ENCODE measurements around the gene CD200R1L. TPM values are rescaled to one million over a fixed set of nuclear protein-coding genes. Genes with fewer than 3 reads are reported as not detected.

The CD200R1L gene
- total RNA-seq, 1 experiment from 2014 or later, result not detected

GRCh38 chr3:112865757-112866156, 19.1 kb upstream of the CD200R1L start (continued):
- TF ChIP-seq, protein P1, sequence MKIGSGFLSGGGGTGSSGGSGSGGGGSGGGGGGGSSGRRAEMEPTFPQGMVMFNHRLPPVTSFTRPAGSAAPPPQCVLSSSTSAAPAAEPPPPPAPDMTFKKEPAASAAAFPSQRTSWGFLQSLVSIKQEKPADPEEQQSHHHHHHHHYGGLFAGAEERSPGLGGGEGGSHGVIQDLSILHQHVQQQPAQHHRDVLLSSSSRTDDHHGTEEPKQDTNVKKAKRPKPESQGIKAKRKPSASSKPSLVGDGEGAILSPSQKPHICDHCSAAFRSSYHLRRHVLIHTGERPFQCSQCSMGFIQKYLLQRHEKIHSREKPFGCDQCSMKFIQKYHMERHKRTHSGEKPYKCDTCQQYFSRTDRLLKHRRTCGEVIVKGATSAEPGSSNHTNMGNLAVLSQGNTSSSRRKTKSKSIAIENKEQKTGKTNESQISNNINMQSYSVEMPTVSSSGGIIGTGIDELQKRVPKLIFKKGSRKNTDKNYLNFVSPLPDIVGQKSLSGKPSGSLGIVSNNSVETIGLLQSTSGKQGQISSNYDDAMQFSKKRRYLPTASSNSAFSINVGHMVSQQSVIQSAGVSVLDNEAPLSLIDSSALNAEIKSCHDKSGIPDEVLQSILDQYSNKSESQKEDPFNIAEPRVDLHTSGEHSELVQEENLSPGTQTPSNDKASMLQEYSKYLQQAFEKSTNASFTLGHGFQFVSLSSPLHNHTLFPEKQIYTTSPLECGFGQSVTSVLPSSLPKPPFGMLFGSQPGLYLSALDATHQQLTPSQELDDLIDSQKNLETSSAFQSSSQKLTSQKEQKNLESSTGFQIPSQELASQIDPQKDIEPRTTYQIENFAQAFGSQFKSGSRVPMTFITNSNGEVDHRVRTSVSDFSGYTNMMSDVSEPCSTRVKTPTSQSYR (CRISPR knock-in tag; IDR thresholded peaks at IDR 0.05), result no peak
- TF ChIP-seq, protein P2, sequence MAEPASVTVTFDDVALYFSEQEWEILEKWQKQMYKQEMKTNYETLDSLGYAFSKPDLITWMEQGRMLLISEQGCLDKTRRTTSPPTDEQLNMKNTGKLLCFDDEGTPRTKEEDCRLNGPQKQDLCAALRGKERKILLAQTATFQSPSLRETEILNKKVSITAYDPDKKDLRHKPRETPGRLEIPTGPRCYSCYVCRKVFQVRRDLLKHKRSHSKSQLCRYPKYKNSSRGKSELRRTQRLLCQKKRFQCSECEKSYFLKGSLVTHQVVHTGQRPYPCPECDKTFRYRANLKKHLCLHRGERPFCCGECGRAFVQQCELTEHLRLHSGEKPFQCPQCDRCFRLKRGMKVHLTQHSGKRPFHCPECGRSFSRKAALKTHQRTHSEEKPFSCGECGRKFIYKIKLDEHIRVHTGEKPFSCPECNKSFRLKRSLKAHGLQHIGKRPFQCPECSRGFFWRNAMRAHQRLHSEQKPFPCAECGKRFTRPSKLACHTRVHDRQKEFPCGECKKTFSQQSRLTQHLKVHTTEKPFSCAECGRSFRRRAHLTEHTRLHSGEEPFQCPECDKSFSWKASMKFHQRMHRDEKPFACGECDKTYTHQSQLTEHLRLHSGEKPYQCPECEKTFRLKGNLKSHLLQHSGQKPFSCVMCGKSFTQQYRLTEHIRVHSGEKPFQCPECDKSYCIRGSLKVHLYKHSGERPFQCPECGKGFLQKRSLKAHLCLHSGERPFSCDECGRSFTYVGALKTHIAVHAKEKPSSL (CRISPR knock-in tag; conservative IDR thresholded peaks at IDR 0.05), result no peak

- H3K4me1 Mint-ChIP-seq, result no peaks in the 10 kb centered on the region
- H3K9me3 Mint-ChIP-seq, result peaks cover 43% of the 10 kb centered on the region
- ChIA-PET POLR2A (no interaction called here), CTCF (no interaction called here)
- DNase-seq (ENCODE audit: low spot score) (no peak), ATAC-seq (no peak)
- H3K4me3 Mint-ChIP-seq, result no peak overlapping the region
- peaks cover 21% of the 10 kb centered on the region for H3K36me3 Mint-ChIP-seq
- 0 out of 2 replicates have a peak, but pooled peaks cover 2% of the 10 kb centered on the region for H3K27me3 Mint-ChIP-seq (ENCODE audit: low read depth)
- H3K27ac Mint-ChIP-seq, result no peak overlapping the region
- TF ChIP-seq ZBTB21 (CRISPR knock-in tag; IDR thresholded peaks at IDR 0.05; ENCODE audit: borderline replicate concordance), result no peak
- TF ChIP-seq, protein P3, sequence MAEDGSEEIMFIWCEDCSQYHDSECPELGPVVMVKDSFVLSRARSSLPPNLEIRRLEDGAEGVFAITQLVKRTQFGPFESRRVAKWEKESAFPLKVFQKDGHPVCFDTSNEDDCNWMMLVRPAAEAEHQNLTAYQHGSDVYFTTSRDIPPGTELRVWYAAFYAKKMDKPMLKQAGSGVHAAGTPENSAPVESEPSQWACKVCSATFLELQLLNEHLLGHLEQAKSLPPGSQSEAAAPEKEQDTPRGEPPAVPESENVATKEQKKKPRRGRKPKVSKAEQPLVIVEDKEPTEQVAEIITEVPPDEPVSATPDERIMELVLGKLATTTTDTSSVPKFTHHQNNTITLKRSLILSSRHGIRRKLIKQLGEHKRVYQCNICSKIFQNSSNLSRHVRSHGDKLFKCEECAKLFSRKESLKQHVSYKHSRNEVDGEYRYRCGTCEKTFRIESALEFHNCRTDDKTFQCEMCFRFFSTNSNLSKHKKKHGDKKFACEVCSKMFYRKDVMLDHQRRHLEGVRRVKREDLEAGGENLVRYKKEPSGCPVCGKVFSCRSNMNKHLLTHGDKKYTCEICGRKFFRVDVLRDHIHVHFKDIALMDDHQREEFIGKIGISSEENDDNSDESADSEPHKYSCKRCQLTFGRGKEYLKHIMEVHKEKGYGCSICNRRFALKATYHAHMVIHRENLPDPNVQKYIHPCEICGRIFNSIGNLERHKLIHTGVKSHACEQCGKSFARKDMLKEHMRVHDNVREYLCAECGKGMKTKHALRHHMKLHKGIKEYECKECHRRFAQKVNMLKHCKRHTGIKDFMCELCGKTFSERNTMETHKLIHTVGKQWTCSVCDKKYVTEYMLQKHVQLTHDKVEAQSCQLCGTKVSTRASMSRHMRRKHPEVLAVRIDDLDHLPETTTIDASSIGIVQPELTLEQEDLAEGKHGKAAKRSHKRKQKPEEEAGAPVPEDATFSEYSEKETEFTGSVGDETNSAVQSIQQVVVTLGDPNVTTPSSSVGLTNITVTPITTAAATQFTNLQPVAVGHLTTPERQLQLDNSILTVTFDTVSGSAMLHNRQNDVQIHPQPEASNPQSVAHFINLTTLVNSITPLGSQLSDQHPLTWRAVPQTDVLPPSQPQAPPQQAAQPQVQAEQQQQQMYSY (CRISPR knock-in tag; IDR thresholded peaks at IDR 0.05), result no peak
- TF ChIP-seq ZNF396 (CRISPR knock-in tag; IDR thresholded peaks at IDR 0.05; ENCODE audit: borderline replicate concordance), result no peak
- TF ChIP-seq USF2 (CRISPR knock-in tag; IDR thresholded peaks at IDR 0.05), result no peak
- TF ChIP-seq CTCF (IDR thresholded peaks at IDR 0.05), result no peak
- TF ChIP-seq ESRRA (CRISPR knock-in tag; IDR thresholded peaks at IDR 0.05; ENCODE audit: borderline replicate concordance), result no peak
- no peak for TF ChIP-seq ZNF423 (CRISPR knock-in tag; IDR thresholded peaks at IDR 0.05)
- TF ChIP-seq HMGA2 (CRISPR knock-in tag; IDR thresholded peaks at IDR 0.05), result no peak
- no peak for TF ChIP-seq RORB (CRISPR knock-in tag; IDR thresholded peaks at IDR 0.05)
- no peak for TF ChIP-seq TEAD4 (CRISPR knock-in tag; IDR thresholded peaks at IDR 0.05)
- no peak for TF ChIP-seq E2F1 (CRISPR knock-in tag; IDR thresholded peaks at IDR 0.05)
- TF ChIP-seq, protein P4, sequence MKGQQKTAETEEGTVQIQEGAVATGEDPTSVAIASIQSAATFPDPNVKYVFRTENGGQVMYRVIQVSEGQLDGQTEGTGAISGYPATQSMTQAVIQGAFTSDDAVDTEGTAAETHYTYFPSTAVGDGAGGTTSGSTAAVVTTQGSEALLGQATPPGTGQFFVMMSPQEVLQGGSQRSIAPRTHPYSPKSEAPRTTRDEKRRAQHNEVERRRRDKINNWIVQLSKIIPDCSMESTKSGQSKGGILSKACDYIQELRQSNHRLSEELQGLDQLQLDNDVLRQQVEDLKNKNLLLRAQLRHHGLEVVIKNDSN (CRISPR knock-in tag; IDR thresholded peaks at IDR 0.05), result no peak
- no peak for TF ChIP-seq ARID4B (CRISPR knock-in tag; IDR thresholded peaks at IDR 0.05; ENCODE audit: borderline replicate concordance)
- TF ChIP-seq JUN (CRISPR knock-in tag; IDR thresholded peaks at IDR 0.05), result no peak
- TF ChIP-seq ZNF121 (CRISPR knock-in tag; IDR thresholded peaks at IDR 0.05), result no peak
Measured at GRCh38 chr3:112860898-112861297, 14.2 kb upstream of the CD200R1L start.

All from WTC11 (cell line).